A549 treated with Hydrocortisone at 1 μM for 4 hours (cell line): ENCODE data around the gene IL17C. TPM values are rescaled to one million over a fixed set of nuclear protein-coding genes. Genes with fewer than 3 reads are reported as not detected.

Source experiments
- total RNA-seq: library from RNA; stranded (reverse); fragments of 200-300 nt; extraction: Qiagen RNA extraction; gene quantifications from 5 replicates; pipeline ENCODE4 v1.2.3, GENCODE V29; 2022

IL17C gene
- not detected in 5 replicates for total RNA-seq

GRCh38 chr16:88638323-88639230 is at the start of gene IL17C:
IL17C (plus strand) TSS chr16:88638572; CDS start chr16:88638642, 70 bp downstream.

GRCh38 chr16:88650749-88651275 is 12.4 kb downstream of the IL17C start, which contains the start of gene CYBA:
CYBA (minus strand) TSS chr16:88651053; CDS start chr16:88651013, 40 bp downstream.

GRCh38 chr16:88662843-88663606 is 24.7 kb downstream of the IL17C start, which contains the start of gene MVD:
MVD (minus strand) TSS chr16:88663091; CDS start chr16:88663080, 11 bp downstream.

GRCh38 chr16:88686439-88687253 is 48.3 kb downstream of the IL17C start, which contains the start of gene SNAI3:
SNAI3 (minus strand) TSS chr16:88686507; CDS start chr16:88686406, 101 bp downstream.

Other genes with a start within 250 kb of the IL17C start
- gene ZFPM1, start 185.3 kb upstream of the IL17C start, total RNA-seq: 4.2 to 7.1 TPM (median 6.6 TPM) in 5 replicates
- 45.0 to 57.7 TPM (median 47.4 TPM) in 5 replicates for gene ZC3H18, start 68.2 kb upstream of the IL17C start, total RNA-seq
- gene CYBA, start 12.5 kb downstream of the IL17C start, total RNA-seq: 232 to 308 TPM (median 278 TPM) in 5 replicates
- 17.5 to 22.5 TPM (median 20.5 TPM) in 5 replicates for gene MVD, start 24.5 kb downstream of the IL17C start, total RNA-seq
- 0.06 to 0.24 TPM (median 0.10 TPM) in 5 replicates for gene SNAI3, start 47.9 kb downstream of the IL17C start, total RNA-seq
- gene RNF166, start 67.8 kb downstream of the IL17C start, total RNA-seq: 13.7 to 19.1 TPM (median 17.5 TPM) in 5 replicates
- gene CTU2, start 67.9 kb downstream of the IL17C start, total RNA-seq: 27.6 to 32.5 TPM (median 32.0 TPM) in 5 replicates
- gene PIEZO1, start 146.6 kb downstream of the IL17C start, total RNA-seq: 112 to 144 TPM (median 132 TPM) in 5 replicates
- gene CDT1, start 165.2 kb downstream of the IL17C start, total RNA-seq: 27.4 to 32.2 TPM (median 30.6 TPM) in 5 replicates
- 261 to 448 TPM (median 400 TPM) in 5 replicates for gene APRT, start 173.4 kb downstream of the IL17C start, total RNA-seq
- 40.1 to 48.1 TPM (median 47.0 TPM) in 5 replicates for gene GALNS, start 218.4 kb downstream of the IL17C start, total RNA-seq
- gene TRAPPC2L, start 218.6 kb downstream of the IL17C start, total RNA-seq: 97.1 to 126 TPM (median 103 TPM) in 5 replicates
- not detected in 5 replicates for gene PABPN1L, start 228.1 kb downstream of the IL17C start, total RNA-seq